GM19099 (cell line): Measurements from ENCODE around the gene BCLAF1.

Experiments used
- POLR2A ChIP-seq: IDR thresholded peaks from 3 replicates; pipeline ENCODE4 v1.6.1; 2011; ENCODE audit warnings: low read depth; ENCODE audit not compliant: insufficient read length; ENCODE audit errors: extremely low read depth

Gene BCLAF1

GRCh38 chr6:136318676-136319075 is 29.0 kb upstream of the BCLAF1 start:
- TF ChIP-seq POLR2A = no peak

- TF ChIP-seq POLR2A = no peak
Measured at GRCh38 chr6:136317971-136318370, 28.3 kb upstream of the BCLAF1 start.

GRCh38 chr6:136317021-136317694 is 27.5 kb upstream of the BCLAF1 start:
- TF ChIP-seq POLR2A = no peak

DNA sequence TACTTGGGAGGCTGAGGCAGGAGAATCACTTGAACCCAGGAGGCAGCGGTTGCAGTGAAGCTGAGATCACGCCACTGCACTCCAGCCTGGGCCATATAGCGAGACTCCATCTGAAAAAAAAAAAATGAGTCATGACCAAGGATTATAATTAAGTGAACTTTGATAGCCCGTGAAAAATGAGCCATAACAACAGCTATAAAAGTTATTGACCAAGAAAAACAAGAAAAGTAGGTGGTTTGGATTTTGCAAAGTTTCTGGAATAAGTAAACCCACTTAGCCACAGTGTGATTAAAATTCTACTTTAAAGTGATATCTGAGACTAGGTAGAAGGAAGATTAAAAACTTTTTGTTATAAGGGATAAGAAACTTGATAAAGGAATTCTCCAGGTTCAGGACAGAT is 25.9 kb upstream of the BCLAF1 start:
- TF ChIP-seq POLR2A = no peak

DNA sequence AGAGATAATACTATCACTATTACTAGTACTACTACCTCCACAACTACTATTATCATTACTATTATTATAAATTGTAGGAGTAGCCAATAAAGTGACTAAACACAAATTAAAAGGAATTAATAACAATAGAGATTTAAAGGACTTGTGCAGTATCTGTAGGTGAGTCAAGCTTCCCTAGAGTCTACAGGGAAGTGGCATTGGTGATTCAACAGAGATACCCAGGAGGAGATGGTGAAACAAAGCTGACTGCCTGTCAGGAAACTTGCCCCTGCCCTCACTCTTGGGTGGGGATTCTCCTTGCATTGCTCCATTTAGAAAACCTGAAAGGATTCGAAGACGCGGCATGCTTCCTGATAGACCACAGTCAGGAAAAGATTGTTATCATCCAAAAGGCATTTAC is 23.3 kb upstream of the BCLAF1 start:
- TF ChIP-seq POLR2A = no peak

DNA sequence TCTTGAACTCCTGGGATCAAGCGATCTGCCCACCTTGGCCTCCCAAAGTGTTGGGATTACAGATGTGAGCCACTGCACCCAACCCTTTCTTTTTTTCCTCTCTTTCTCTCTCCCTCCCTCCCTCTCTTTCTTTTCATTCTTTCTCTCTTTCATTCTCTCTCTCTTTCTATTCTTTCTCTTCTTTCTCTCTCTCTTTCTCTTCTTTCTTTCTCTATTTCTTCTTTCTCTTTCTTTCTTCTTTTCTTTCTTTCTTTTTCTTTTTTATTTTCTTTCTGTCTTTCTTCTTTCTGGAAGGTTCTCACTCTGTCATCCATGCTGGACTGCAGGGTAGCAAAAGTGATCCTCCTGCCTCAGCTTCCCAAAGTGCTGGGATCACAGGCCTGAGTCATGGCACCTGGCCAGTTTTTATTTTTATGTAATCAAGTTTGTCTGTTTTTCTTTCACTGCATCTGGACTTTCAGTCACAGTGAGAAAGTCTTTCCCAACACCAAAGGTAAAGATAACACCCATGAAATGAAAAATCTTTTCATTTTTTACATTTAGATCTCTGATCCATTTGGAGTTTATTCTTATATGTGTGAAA is 20.2 kb upstream of the BCLAF1 start:
- no peak for TF ChIP-seq POLR2A

DNA sequence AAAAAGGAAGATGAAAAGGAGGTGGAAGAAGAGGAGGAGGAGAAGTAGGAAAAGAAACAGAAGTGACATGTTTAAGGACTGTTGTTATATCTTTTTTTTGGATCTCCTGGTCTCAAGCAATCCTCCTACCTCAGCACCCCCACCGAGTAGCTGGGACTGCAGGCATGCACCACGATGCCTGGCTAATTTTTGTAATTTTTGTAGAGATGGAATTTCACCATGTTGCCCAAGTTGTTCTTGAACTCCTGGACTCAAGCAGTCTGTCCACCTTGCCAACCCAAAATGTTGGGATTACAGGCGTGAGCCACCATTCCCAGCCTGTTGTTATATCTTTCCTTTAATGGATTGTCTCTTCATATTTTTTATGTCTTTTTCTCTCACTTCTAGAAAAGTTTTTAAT is 19.5 kb upstream of the BCLAF1 start:
- TF ChIP-seq POLR2A = no peak

- TF ChIP-seq POLR2A = no peak
Measured at GRCh38 chr6:136307351-136307750, 17.7 kb upstream of the BCLAF1 start.

DNA sequence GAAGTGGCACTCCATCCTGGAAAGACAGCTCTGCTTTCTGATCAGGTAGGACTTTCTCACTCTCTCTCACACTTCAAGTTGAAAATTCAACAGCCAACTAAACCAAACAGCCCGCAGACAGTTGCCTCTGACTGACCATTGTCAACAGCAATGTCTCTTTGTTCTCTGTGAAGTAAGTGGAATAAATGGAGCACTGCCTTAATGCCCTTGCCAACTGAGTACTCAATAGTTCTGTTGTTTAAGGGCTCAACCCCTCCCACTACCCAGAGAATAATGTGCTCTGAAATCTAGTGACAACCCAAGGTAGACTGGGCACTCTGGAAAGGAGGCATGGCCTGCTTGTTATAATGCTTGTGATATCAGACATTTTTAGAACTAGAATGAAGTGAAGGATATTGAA is 16.8 kb upstream of the BCLAF1 start:
- no peak for TF ChIP-seq POLR2A

GRCh38 chr6:136304410-136304809 is 14.8 kb upstream of the BCLAF1 start:
- TF ChIP-seq POLR2A = no peak

DNA sequence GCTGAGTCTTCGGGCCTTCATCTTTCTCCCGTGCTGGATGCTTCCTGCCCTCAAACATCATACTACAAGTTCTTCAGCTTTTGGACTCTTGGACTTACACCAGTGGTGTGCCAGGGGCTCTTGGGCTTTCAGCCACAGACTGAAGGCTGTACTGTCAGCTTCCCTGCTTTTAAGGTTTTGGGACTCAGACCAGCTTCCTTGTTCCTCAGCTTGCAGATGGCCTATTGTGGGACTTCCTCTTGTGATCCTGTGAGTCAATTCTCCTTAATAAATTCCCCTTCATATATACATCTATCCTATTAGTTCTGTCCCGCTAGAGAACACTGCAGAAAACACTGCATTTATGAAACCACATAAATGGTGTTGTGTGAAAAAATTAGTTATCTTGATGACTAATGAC is 13.9 kb upstream of the BCLAF1 start:
- TF ChIP-seq POLR2A = no peak

GRCh38 chr6:136294621-136295020 is 5.0 kb upstream of the BCLAF1 start:
- TF ChIP-seq POLR2A = no peak

DNA sequence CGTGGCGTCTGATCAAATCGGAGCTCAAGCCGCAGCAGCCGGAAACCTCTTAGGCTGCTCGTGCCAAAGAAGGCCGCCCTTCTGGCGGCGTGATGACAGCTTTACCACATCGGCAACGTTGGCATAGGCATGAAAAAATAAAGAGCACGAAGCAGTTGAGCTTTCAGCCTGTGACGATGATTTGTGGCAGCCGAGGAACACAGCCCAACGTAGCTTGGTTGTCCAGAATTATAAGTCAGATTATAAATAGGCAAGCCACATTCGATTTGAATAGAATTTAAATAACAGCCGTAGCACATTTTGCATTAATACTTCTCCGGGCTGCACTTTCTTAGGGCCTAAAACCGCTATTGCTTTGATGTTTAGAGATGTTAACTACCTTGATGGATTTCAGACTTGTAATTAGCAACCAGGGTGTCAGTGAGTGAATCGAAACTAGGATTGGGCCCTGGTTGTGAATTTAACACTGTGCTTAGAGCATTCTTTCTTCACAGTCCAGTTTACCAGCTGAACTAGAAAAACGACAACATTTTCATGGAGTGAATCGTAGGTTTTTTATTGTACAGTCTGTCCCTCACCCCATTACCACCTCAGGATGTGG is 864 bp upstream of the BCLAF1 start:
- TF ChIP-seq POLR2A = no peak

GRCh38 chr6:136289327-136289578 is 393 bp downstream of the BCLAF1 start:
- no peak for TF ChIP-seq POLR2A

- no peak for TF ChIP-seq POLR2A
Measured at GRCh38 chr6:136288566-136289326, 900 bp downstream of the BCLAF1 start.

GRCh38 chr6:136284909-136285308 is 4.7 kb downstream of the BCLAF1 start:
- TF ChIP-seq POLR2A = no peak

DNA sequence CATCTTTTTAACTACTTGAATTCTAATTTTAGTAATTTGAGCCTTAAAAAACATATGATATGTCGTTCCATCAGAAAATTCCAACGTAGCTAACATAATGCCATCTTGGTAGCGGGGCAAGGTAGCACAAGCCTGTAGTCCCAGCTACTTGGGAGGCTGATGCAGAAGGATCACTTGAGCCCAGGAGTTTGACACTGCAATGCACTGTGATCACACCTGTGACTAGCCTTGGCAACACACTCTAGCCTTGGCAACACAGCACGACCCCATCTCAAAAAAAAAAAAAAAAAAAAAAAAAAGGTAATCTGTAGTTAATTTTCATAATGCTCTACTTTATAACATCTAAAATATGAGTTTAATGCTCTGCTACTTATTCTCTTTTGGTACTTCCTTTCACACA is 6.7 kb downstream of the BCLAF1 start:
- no peak for TF ChIP-seq POLR2A

GRCh38 chr6:136280032-136280609 is 9.5 kb downstream of the BCLAF1 start:
- TF ChIP-seq POLR2A = no peak
